GM10248 (cell line): ENCODE data around the gene FOXG1.

Experiments
- CTCF ChIA-PET: fragments of 300-600 bp; sonication (Branson Sonifier 250); formaldehyde crosslinking; extraction: SDS; loops from one replicate; lab custom pipeline; 2021; ENCODE audit warnings: antibody characterized with exemption; lab: Yijun Ruan, JAX
- POLR2A ChIA-PET: fragments of 350-650 bp; sonication (Branson Sonifier 250); formaldehyde crosslinking; extraction: SDS; loops from one replicate; lab custom pipeline; 2020; ENCODE audit warnings: antibody characterized with exemption; lab: Yijun Ruan, JAX
- DNase-seq: peaks from one replicate; pipeline ENCODE4 v3.0.0; 2012; ENCODE audit errors: extremely low spot score
- TF ChIP-seq, protein P1 (sequence below): IDR thresholded peaks from 2 replicates; pipeline ENCODE4 v1.5.1; 2012; ENCODE audit warnings: mild to moderate bottlenecking, low read depth; ENCODE audit errors: extremely low read depth, missing control alignments, control extremely low read depth

FOXG1 gene

DNA sequence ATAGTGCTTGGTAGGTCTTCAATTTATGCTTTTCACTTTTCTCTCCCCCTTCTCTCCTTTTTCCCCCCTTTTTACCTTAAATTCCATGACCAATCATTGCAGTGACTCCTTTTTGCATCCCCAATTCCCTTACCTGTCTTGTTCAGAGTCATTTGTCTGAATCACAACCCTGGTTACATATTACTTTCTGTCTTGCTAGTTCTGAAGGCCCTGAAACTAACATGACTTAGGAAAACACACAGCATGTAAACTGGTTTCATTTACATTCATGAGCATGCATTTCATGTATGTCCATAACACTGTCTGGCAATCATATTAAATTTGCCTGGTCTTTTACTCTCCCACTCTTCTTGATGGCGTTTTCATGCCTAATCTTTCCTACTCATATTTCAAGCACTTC lies 20.3 kb upstream of the FOXG1 start:
- CTCF ChIA-PET, result interaction anchor here (1.3 to 1.6 kb wide), 2 partner anchors 1468 to 1524 kb away, joined by 3 read pairs; no protein-coding TSS in a partner anchor

DNA sequence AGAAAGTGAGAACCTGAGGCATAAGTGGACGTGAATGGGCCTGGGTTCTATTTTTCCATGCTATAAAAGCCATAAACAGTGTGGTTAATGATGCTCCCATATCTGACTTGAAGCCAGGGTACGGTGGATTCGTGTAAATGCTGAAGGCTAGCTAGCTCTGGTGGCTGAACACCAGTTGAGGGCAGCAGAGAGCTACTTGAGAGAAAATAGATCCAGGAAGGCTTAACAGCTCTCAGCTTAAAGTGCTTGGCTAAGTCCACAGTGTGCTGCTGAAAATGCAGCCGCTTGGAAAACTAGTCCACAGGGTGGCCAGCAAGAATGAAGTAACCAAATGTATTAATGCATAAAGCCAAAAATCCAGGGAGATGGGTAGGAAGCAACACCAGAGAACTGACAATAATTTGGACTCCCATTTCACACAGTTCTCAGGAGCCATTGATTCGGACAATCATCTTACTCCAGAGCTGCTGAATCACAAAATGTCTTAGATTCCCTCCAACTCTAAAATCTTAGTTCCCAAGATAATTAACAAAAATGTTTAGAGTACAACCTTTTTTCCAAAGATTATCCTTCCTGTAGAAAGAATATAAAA lies 15.0 kb upstream of the FOXG1 start:
- CTCF ChIA-PET, result interaction anchor here (0.6 to 4.5 kb wide), 3 partner anchors 31 to 1520 kb away, joined by 3 to 24 read pairs (median 3); no protein-coding TSS in a partner anchor
- POLR2A ChIA-PET, result no interaction called here
- DNase-seq, result no peak
- TF ChIP-seq, protein P1, sequence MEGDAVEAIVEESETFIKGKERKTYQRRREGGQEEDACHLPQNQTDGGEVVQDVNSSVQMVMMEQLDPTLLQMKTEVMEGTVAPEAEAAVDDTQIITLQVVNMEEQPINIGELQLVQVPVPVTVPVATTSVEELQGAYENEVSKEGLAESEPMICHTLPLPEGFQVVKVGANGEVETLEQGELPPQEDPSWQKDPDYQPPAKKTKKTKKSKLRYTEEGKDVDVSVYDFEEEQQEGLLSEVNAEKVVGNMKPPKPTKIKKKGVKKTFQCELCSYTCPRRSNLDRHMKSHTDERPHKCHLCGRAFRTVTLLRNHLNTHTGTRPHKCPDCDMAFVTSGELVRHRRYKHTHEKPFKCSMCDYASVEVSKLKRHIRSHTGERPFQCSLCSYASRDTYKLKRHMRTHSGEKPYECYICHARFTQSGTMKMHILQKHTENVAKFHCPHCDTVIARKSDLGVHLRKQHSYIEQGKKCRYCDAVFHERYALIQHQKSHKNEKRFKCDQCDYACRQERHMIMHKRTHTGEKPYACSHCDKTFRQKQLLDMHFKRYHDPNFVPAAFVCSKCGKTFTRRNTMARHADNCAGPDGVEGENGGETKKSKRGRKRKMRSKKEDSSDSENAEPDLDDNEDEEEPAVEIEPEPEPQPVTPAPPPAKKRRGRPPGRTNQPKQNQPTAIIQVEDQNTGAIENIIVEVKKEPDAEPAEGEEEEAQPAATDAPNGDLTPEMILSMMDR, result peak; percentile 77

More for the DNA sequence above, 20.3 kb upstream of the FOXG1 start:
- POLR2A ChIA-PET, result no interaction called here
- no peak for DNase-seq
- TF ChIP-seq, protein P1, result no peak

DNA sequence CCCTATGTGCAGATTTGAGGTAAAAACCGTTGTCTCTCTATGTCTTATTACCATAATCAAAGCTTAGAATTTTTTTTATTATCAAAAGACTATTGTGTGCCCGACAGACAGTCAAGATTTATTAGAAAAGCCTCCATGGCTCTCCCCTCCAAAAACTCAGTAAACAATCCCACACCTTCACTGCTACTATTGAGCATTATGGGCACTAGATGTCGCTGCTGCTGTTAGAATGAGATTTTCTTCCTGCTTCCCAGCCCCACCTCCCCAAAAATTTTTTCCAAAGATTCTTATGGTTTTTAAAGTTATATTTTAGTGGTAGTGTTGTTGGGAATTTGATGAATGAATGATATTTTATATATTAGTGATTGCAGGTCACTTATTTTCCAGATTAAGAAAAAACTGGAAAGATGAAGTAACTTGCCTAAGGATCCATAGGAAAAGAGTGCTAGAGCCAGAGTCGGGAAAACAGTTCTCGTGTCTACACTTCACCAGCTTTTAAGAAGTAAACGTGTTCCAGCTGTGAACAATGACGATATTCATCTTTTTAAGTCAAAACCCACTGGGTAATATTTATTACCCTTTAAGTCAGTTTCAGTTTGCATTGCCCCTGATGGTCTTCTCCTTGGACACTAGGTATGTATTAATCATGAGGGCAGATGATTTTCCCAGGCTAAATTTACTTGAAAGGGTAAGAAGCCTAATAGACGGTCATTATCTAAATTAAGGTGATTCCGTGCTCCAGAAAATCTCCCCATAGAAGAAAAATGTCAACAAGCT lies 12.2 kb upstream of the FOXG1 start:
- DNase-seq, result peak; percentile 40
- ChIA-PET POLR2A (no interaction called here), CTCF (interaction anchor here (0.8 to 4.5 kb wide), 12 partner anchors 10 to 1689 kb away, joined by 3 to 24 read pairs (median 4); partner anchors contain the start of gene FOXG1)
- TF ChIP-seq, protein P1, result peak; percentile 63

DNA sequence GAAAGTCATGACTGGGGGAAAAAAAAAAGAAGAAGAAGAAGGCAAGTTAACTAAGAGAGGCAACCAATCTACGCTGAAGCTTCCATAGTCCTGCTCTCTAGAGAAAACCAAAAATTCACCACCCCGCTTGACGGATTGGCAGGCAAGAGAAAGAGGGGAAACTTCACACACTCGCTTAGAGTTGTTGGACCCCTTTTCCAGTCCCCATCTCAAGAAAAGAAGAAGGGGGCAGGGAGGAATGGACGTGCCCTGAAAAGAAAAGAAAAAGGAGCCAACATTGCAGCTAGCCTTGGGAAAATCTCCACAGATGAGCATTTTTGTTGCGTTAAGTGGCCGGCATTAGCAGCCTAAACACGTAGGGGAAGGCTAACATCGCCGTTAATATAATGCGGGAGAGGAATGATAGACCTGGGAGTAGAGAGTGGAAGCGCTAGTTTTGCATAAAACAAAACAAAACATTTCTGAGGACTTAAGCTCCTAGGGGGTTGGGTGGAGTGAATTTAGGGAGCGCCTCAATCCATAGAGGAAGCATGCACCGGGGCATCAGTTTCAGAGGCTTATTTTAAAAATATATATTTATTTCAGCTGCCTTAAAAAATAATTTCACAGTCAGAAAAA lies 11.3 kb upstream of the FOXG1 start:
- ChIA-PET POLR2A (no interaction called here), CTCF (interaction anchor here (0.8 to 4.5 kb wide), 11 partner anchors 9 to 1688 kb away, joined by 3 to 24 read pairs (median 4); partner anchors contain the start of gene FOXG1)
- TF ChIP-seq, protein P1, result no peak
- DNase-seq, result no peak

DNA sequence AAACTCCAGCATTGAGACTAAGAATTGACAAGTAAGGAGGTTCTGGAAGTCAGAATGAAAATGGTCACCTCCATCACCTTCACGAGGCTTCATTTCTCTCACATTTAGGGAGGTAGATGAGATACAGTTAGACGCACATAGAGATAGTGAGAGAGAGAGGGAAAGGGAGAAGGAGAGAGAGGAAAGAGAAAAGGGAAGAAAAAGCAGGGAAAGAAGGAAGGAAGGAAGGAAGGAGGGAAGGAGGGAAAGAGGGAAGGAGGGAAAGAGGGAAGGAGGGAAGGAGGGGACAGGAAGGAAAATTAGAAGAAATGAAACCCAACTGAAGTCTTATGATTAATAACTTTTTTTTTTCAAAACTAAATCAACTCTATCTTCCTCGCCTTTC lies 10.7 kb upstream of the FOXG1 start:
- ChIA-PET CTCF (interaction anchor here (1.1 to 3.2 kb wide), 5 partner anchors 10 to 1515 kb away, joined by 3 to 15 read pairs (median 5); partner anchors contain the start of gene FOXG1), POLR2A (no interaction called here)
- DNase-seq, result no peak
- TF ChIP-seq, protein P1, result no peak

DNA sequence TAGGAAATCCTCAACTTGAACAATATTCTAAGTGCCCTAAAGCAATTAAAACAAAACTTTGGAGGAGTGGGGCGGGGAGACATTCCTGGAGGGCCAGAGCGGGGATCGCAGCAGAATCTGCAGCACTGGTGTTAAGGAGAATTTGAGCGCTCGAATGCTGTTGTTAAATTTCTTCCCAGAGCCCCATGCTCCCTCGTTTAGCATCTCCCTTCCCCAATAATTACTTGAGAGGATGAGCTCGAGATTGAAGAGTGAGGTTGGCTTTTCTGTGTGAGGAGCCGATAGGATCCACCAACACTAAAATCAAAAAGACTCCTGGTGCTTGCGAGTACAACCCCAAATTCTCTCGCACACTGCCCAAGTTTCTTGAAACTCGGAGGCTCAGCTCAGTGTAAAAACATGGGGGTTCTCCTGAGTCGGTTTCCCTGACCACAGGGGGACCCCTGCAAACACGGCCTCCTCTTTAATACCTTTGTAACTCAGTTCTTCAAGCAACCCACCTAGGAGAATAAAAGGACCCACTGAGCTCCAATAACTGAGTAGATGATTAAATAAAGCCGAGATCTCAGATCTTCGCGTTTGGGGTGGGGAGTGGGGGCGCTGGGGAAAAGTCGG lies 10.2 kb upstream of the FOXG1 start:
- ChIA-PET CTCF (interaction anchor here (1.1 to 3.2 kb wide), 9 partner anchors 9 to 1514 kb away, joined by 3 to 15 read pairs (median 4); no protein-coding TSS in a partner anchor), POLR2A (no interaction called here)
- TF ChIP-seq, protein P1, result no peak
- DNase-seq, result no peak
